AG09319 (cell line): Measurements from ENCODE around the gene DMD.

Experiments used
- DNase-seq: peaks from one replicate; pipeline ENCODE4 v3.0.0-alpha.2; 2010; ENCODE audit warnings: low read depth; ENCODE audit errors: extremely low read depth
- CTCF ChIP-seq: IDR thresholded peaks from 2 replicates; pipeline ENCODE4 v1.5.1; 2011; ENCODE audit warnings: low read depth, mild to moderate bottlenecking, inconsistent platforms, low read length, moderate library complexity

The DMD gene

GRCh38 chrX:31807165-31807564, 1404.2 kb downstream of the DMD start:
- no peak for TF ChIP-seq CTCF
- no peak for DNase-seq

- no peak for DNase-seq
- no peak for TF ChIP-seq CTCF
These were observed 1405.6 kb downstream of the DMD start for GRCh38 chrX:31805781-31806180.

- TF ChIP-seq CTCF, result no peak
- no peak for DNase-seq
These were observed 1411.1 kb downstream of the DMD start for GRCh38 chrX:31800219-31800618.

- no peak for DNase-seq
- no peak for TF ChIP-seq CTCF
These were observed 1414.7 kb downstream of the DMD start for GRCh38 chrX:31796624-31797023.

- DNase-seq, result no peak
- no peak for TF ChIP-seq CTCF
These were observed 1463.9 kb downstream of the DMD start for GRCh38 chrX:31747411-31747810.

GRCh38 chrX:31743004-31743403, 1468.3 kb downstream of the DMD start:
- TF ChIP-seq CTCF, result no peak
- DNase-seq, result no peak

- no peak for DNase-seq
- TF ChIP-seq CTCF, result no peak
These were observed 1493.9 kb downstream of the DMD start for GRCh38 chrX:31717474-31717873.
